ENCODE measurements around the gene SPATA19.
"Not testable (repeated sequence)": the region's sequence is repeated elsewhere in the genome, so short reads cannot be mapped to it uniquely, and the experiment has no call there.

The SPATA19 gene

DNA sequence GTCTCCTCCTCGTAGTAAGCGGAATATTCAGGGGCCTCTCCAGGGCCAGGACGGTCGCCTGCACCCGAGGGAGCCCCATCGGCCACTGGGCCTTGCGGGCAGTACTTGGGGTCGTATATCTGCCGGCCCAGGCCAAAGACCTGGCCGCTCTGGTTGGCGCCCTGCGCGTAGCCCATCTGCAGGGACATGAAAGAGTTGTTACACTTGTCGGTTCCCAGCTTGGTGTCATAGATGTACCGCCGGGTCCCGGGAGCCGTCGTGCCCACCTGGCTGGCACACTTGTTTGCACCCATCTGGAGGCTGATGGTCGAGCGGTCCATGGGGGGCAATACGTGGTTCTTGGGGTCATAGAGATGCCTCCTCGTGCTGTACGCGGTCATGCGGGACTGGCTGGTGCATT is 19.4 kb upstream of the SPATA19 start:
- ChIA-PET POLR2A (no interaction called here), CTCF (no interaction called here)
- no peak for DNase-seq (ENCODE audit: extremely low spot score)
- TF ChIP-seq, protein P1, sequence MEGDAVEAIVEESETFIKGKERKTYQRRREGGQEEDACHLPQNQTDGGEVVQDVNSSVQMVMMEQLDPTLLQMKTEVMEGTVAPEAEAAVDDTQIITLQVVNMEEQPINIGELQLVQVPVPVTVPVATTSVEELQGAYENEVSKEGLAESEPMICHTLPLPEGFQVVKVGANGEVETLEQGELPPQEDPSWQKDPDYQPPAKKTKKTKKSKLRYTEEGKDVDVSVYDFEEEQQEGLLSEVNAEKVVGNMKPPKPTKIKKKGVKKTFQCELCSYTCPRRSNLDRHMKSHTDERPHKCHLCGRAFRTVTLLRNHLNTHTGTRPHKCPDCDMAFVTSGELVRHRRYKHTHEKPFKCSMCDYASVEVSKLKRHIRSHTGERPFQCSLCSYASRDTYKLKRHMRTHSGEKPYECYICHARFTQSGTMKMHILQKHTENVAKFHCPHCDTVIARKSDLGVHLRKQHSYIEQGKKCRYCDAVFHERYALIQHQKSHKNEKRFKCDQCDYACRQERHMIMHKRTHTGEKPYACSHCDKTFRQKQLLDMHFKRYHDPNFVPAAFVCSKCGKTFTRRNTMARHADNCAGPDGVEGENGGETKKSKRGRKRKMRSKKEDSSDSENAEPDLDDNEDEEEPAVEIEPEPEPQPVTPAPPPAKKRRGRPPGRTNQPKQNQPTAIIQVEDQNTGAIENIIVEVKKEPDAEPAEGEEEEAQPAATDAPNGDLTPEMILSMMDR (IDR thresholded peaks at IDR 0.05; ENCODE audit: control extremely low read depth, extremely low read depth, low read depth, missing control alignments) = no peak

DNA sequence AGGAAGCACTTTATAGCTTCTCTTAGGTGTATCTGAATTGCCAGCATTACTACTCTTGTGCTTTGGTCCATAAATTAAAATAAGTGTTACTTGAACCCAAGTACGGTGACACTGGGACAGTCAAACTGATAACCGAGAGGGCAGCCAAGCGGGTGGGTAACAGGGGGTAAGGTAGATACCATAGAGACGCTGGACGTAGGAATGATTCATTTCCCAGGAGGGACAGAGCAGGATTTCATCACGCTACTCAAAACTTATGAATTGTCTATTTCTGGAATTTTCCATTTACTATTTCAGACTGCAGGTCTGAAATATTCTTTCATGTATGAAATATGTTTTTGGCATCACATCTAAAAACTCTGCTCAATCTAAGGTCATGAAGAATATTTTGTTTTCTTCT is 14.8 kb upstream of the SPATA19 start:
- no peak for DNase-seq (ENCODE audit: extremely low spot score)
- ChIA-PET POLR2A (no interaction called here), CTCF (no interaction called here)
- TF ChIP-seq, protein P1 (IDR thresholded peaks at IDR 0.05; ENCODE audit: control extremely low read depth, extremely low read depth, low read depth, missing control alignments) = no peak

DNA sequence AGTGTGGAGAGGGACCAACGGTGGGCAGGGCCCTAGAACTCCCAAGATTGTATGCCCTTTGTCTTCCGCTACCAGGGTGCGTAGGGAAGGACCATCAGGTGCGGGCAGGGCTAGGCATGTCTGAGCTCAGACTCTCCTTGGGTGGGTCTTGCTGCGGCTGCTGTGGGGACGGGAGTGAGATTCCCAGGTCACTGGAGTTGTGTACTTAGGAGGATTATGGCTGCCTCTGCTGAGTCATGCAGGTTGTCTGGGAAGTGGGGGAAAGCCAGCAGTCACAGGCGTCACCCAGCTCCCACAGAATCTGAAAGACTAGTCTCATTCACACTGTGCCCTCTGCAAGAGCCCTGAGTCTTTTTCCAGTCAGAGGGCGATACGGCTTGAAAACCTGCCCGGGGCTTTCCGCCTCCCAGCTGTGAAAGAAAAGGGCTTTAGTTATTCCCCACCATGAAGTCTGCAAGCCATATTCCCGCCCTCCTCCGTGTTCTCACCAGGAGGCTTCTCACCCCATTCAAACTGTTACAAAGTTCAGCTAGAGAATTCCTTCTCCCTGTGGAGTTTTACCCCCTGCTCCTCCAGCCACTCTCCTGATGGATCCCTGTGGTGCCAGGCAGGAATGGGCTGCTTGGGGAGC is 9.1 kb upstream of the SPATA19 start:
- DNase-seq (ENCODE audit: extremely low spot score); POLR2A ChIA-PET: not testable (repeated sequence)
- CTCF ChIA-PET = interaction anchor here (0.8 kb wide), 1 partner anchor 16 kb away, joined by 4 read pairs; no protein-coding TSS in a partner anchor

DNA sequence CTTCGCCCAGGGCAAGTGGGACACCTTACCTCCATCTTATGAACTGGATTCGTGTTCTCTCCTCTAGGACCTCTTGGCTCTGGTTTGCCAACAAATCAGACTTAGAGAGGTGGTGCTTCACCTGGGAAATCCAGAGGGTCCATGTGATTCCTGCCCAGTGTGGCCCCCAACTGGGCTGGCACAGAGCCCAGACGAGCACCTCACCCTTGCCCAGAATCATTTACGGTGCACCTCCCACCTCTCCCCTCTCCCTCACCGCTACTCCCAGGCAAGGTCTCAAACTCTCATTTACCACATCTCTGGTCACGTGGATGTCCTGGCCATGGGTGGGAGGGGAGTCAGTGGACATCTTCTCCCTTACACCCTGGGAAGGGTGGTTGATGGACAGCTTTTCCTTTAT is 1.1 kb downstream of the SPATA19 start:
- ChIA-PET CTCF (no interaction called here), POLR2A (no interaction called here)
- TF ChIP-seq, protein P1 (IDR thresholded peaks at IDR 0.05; ENCODE audit: control extremely low read depth, extremely low read depth, low read depth, missing control alignments) = no peak
- DNase-seq (ENCODE audit: extremely low spot score) = no peak

DNA sequence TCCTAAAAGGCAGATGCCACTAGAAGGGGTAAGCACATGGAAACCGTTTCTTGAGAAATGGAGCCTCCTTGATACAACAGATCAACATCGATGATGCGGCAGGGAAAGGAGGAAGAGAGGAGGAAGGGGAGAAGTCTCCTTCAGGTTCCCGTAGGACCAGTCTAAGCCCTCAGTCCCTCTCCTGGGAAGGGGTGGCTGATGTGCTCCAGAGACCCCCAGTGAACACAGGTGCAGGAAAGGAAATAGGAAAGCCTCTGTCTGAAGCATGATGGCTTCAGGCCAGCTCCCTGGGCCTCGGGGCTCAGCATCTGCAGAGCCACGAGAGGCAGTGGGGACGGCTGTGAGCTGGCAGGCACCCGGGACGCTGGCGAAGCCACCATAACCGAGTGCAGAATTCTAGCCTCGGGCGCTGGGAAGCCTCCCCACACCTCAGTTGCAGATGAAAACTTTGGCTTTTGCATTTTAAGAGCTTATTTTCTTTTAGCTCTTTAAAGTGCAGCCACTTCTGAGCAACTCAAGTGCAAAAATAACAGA is 1.8 kb downstream of the SPATA19 start:
- TF ChIP-seq, protein P1 (IDR thresholded peaks at IDR 0.05; ENCODE audit: control extremely low read depth, extremely low read depth, low read depth, missing control alignments) = no peak
- no peak for DNase-seq (ENCODE audit: extremely low spot score)
- CTCF ChIA-PET = interaction anchor here (0.9 kb wide), 1 partner anchor 765 kb away, joined by 3 read pairs; no protein-coding TSS in a partner anchor
- POLR2A ChIA-PET = no interaction called here

DNA sequence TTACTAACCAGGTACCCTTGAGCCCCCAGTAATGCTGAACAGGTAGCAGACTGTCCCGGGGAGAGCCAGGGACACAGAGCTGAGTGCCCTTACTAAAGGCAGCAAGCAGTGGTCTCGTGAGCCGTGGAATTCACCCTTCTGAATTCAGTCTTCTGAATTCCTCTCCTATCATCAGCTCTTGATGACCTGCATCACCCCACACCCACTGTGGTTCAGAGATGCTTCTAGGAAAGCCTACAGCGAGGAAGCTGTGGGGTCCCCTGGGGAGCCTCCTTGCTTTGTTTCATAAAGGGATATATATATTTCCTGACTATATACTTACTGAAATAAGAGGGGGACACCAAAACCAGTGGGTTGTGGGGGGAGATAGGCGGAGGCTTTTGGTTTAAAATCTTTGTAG is 2.6 kb downstream of the SPATA19 start:
- no peak for DNase-seq (ENCODE audit: extremely low spot score)
- ChIA-PET CTCF (interaction anchor here (0.9 kb wide), 1 partner anchor 764 kb away, joined by 3 read pairs; no protein-coding TSS in a partner anchor), POLR2A (interaction anchor here (0.7 kb wide), 1 partner anchor 91 kb away, joined by 3 read pairs; no protein-coding TSS in a partner anchor)
- TF ChIP-seq, protein P1 (IDR thresholded peaks at IDR 0.05; ENCODE audit: control extremely low read depth, extremely low read depth, low read depth, missing control alignments) = no peak

DNA sequence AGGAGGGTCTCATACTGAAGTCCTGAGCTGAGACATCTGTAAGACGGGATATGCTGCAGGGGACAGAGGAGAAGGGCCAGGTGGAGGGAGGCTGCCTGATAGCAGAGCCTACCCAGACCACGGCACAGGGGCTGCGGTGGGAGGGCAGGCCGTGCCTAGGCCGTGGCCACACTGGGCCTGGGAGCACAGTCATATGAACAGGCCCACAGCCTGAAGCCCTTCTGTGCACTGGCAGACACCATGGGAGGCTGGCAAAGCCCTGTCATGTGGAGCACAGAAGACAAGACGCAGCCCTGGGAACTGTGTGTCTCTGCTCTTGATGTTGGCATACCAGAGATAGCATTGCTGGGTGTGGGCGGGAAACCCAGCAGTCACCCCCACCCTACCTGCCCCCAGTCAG is 3.3 kb downstream of the SPATA19 start:
- DNase-seq (ENCODE audit: extremely low spot score) = no peak
- ChIA-PET CTCF (interaction anchor here (1.0 kb wide), 1 partner anchor 11 kb away, joined by 3 read pairs; no protein-coding TSS in a partner anchor), POLR2A (no interaction called here)
- TF ChIP-seq, protein P1 (IDR thresholded peaks at IDR 0.05; ENCODE audit: control extremely low read depth, extremely low read depth, low read depth, missing control alignments) = no peak
